Measurements from ENCODE around the gene CNOT1. TPM values are rescaled to one million over a fixed set of nuclear protein-coding genes. Genes with fewer than 3 reads are reported as not detected.

The CNOT1 gene
- total and polyA plus RNA-seq, 4 donors, result 35.6 to 187 (median 120) TPM

DNA sequence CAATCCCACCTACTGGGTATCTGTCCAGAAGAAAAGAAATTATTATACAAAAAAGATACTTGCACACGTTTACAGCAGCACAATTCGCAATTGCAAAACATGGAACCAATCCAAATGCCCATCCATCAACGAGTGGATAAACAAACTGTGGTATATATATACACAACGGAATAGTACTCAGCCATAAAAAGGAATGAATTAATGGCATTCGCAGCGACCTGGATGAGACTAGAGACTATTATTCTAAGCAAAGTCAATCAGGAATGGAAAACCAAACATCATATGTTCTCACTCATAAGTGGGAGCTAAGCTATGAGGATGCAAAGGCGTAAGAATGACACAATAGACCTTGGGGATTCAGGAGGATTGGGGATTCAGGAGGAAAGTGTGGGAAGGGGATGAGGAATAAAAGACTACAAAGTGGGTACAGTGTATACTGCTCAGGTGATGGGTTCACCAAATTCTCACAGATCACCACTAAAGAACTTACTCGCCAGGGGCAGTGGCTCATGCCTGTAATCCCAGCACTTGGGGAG is 21.0 kb downstream of the CNOT1 start:
- Histone ChIP-seq H3K27me3 (ENCODE audit: control insufficient read depth in 3 of 3, insufficient read depth in 3 of 3, low read length in 2 of 3) (no peaks in the 10 kb centered on the region), H3K36me3 (ENCODE audit: control insufficient read depth in 4 of 4, insufficient read depth in 4 of 4, low read length in 4 of 4) (peaks cover 4 to 18% (median 7%) of the 10 kb centered on the region in 4 donors), H3K9me3 (ENCODE audit: control insufficient read depth in 4 of 4, insufficient read depth in 3 of 4, low read length in 3 of 4) (no peaks in the 10 kb centered on the region), H3K4me3 (no peak overlapping the region), H3K27ac (ENCODE audit: low read depth in 1 of 2, low read length in 1 of 2) (no peak overlapping the region), H3K4me1 (ENCODE audit: control insufficient read depth in 5 of 5, insufficient read depth in 5 of 5, low read length in 5 of 5) (peaks cover 0 to 3% (median 0%) of the 10 kb centered on the region in 5 donors), H3K9ac (ENCODE audit: insufficient read depth in 1 of 2, low read length in 2 of 2) (no peak overlapping the region)
- ATAC-seq (ENCODE audit: insufficient read depth, low FRiP score), result no peak
- no peak for DNase-seq
- 75 to 85% methylated on average over 8 of the region's 8 CpGs for WGBS, 2 donors
- TF ChIP-seq, protein P1, sequence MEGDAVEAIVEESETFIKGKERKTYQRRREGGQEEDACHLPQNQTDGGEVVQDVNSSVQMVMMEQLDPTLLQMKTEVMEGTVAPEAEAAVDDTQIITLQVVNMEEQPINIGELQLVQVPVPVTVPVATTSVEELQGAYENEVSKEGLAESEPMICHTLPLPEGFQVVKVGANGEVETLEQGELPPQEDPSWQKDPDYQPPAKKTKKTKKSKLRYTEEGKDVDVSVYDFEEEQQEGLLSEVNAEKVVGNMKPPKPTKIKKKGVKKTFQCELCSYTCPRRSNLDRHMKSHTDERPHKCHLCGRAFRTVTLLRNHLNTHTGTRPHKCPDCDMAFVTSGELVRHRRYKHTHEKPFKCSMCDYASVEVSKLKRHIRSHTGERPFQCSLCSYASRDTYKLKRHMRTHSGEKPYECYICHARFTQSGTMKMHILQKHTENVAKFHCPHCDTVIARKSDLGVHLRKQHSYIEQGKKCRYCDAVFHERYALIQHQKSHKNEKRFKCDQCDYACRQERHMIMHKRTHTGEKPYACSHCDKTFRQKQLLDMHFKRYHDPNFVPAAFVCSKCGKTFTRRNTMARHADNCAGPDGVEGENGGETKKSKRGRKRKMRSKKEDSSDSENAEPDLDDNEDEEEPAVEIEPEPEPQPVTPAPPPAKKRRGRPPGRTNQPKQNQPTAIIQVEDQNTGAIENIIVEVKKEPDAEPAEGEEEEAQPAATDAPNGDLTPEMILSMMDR (IDR thresholded peaks at IDR 0.05; ENCODE audit: control extremely low read depth, extremely low read depth), result no peak

DNA sequence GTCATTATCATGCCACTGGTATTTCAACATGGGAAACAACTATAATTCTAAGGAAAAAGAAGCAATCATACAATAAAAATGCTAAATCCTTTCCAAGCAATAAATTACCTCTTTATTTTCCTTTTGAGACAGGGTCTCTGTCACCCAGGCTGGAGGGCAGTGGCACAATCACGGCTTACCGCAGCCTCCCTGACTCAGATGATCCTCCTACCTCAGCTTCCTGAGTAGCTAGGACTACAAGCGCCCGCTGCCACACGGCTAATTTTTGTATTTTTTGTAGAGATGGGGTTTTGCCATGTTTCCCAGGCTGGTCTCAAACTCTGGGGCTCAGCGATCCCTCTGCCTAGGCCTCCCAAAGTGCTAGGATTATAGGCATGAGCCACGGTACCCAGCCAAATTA is 24.1 kb downstream of the CNOT1 start:
- TF ChIP-seq, protein P1 (IDR thresholded peaks at IDR 0.05; ENCODE audit: control extremely low read depth, extremely low read depth), result no peak
- peaks cover 0 to 4% (median 0%) of the 10 kb centered on the region in 5 donors for H3K4me1 ChIP-seq (ENCODE audit: control insufficient read depth in 5 of 5, insufficient read depth in 5 of 5, low read length in 5 of 5)
- H3K9me3 ChIP-seq (ENCODE audit: control insufficient read depth in 4 of 4, insufficient read depth in 3 of 4, low read length in 3 of 4), result no peaks in the 10 kb centered on the region
- no peak overlapping the region for H3K4me3 ChIP-seq
- DNase-seq (no peak), ATAC-seq (ENCODE audit: insufficient read depth, low FRiP score) (no peak)
- peaks cover 0 to 12% (median 7%) of the 10 kb centered on the region in 4 donors for H3K36me3 ChIP-seq (ENCODE audit: control insufficient read depth in 4 of 4, insufficient read depth in 4 of 4, low read length in 4 of 4)
- no peak overlapping the region for H3K27ac ChIP-seq (ENCODE audit: low read depth in 1 of 2, low read length in 1 of 2)
- WGBS, 2 donors, result 95% methylated on average over 7 of the region's 7 CpGs
- no peaks in the 10 kb centered on the region for H3K27me3 ChIP-seq (ENCODE audit: control insufficient read depth in 3 of 3, insufficient read depth in 3 of 3, low read length in 2 of 3)
- no peak overlapping the region for H3K9ac ChIP-seq (ENCODE audit: insufficient read depth in 1 of 2, low read length in 2 of 2)

DNA sequence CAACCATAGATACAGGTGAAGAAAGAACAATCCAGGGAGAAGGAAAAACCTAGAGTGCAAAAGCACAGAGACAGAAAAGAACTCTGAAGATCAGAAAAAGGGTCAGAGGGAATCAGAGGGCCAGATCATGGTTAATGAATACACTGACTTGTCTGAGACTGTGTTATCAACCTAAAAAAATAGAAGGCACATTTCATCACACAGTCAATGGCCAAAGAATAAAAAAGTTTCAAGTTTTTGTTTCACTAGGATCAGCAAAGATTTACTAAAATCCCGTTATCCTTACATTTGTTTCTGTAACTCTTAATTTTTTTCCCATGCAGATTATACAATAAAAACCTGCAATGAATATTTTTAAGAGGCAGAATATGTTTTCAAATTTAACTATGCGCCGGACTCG is 38.5 kb downstream of the CNOT1 start:
- peaks cover 21 to 39% (median 32%) of the 10 kb centered on the region in 4 donors for H3K36me3 ChIP-seq (ENCODE audit: control insufficient read depth in 4 of 4, insufficient read depth in 4 of 4, low read length in 4 of 4)
- H3K9ac ChIP-seq (ENCODE audit: insufficient read depth in 1 of 2, low read length in 2 of 2), result no peak overlapping the region
- H3K27me3 ChIP-seq (ENCODE audit: control insufficient read depth in 3 of 3, insufficient read depth in 3 of 3, low read length in 2 of 3), result no peaks in the 10 kb centered on the region
- H3K4me3 ChIP-seq, result no peak overlapping the region
- H3K9me3 ChIP-seq (ENCODE audit: control insufficient read depth in 4 of 4, insufficient read depth in 3 of 4, low read length in 3 of 4), result peaks cover 0 to 2% (median 0%) of the 10 kb centered on the region in 4 donors
- 72 to 85% methylated on average over 4 of the region's 4 CpGs for WGBS, 2 donors
- TF ChIP-seq, protein P1 (IDR thresholded peaks at IDR 0.05; ENCODE audit: control extremely low read depth, extremely low read depth), result no peak
- H3K27ac ChIP-seq (ENCODE audit: low read depth in 1 of 2, low read length in 1 of 2), result no peak overlapping the region
- ATAC-seq (ENCODE audit: insufficient read depth, low FRiP score) (no peak), DNase-seq (no peak)
- no peaks in the 10 kb centered on the region for H3K4me1 ChIP-seq (ENCODE audit: control insufficient read depth in 5 of 5, insufficient read depth in 5 of 5, low read length in 5 of 5)
